Vagina (tissue), 2 donors: ENCODE results near the gene GPN2. TPM values are rescaled to one million over a fixed set of nuclear protein-coding genes. Genes with fewer than 3 reads are reported as not detected.

Experiments
- DNase-seq, 2 donors: peaks; one replicate each; pipeline ENCODE4 v3.0.0-alpha.2; 2017; ENCODE audit errors: extremely low spot score in 2 of 2
- H3K27ac ChIP-seq: fragments of 200-600 bp; sonication (generic); one replicate; pipeline ENCODE4 v1.5.1; 2019
- H3K27me3 ChIP-seq: fragments of 200-600 bp; sonication (generic); one replicate; pipeline ENCODE4 v1.5.1; 2019
- H3K36me3 ChIP-seq, 2 donors: fragments of 200-600 bp; sonication (generic); one replicate each; pipeline ENCODE4 v1.5.1; 2017 to 2019
- H3K4me1 ChIP-seq: fragments of 200-600 bp; sonication (generic); one replicate; pipeline ENCODE4 v1.5.1; 2019
- H3K4me3 ChIP-seq, 2 donors: fragments of 200-600 bp; sonication (generic); 1 replicate in 1 of 2; 2 replicates in 1 of 2; pipeline ENCODE4 v1.5.1; 2016 to 2019
- H3K9me3 ChIP-seq: fragments of 200-600 bp; sonication (generic); one replicate; pipeline ENCODE4 v1.5.1; 2019
- CTCF ChIP-seq, 3 experiments: fragments of 450-650 bp in 2 of 3; fragments of 200-600 bp in 1 of 3; sonication (generic) in 1 of 3; IDR thresholded peaks; one replicate each; pipeline ENCODE4 v1.5.1; 2017 to 2019; ENCODE audit warnings: antibody characterized with exemption in 3 of 3, mild to moderate bottlenecking in 2 of 3, moderate library complexity in 2 of 3
- POLR2A ChIP-seq, 2 donors: fragments of 450-650 bp; IDR thresholded peaks; one replicate each; pipeline ENCODE4 v1.6.1; 2017; ENCODE audit warnings: antibody characterized with exemption in 2 of 2, mild to moderate bottlenecking in 2 of 2, moderate library complexity in 2 of 2
- POLR2AphosphoS5 ChIP-seq, 2 donors: sonication (generic); formaldehyde crosslinking; IDR thresholded peaks; one replicate each; pipeline ENCODE4 v1.9.0; 2017; ENCODE audit warnings: antibody characterized with exemption in 2 of 2, mild to moderate bottlenecking in 2 of 2, low read depth in 1 of 2; ENCODE audit not compliant: insufficient read depth in 1 of 2
- intact Hi-C: fragments of 100-400 bp; cut with DNase I; formaldehyde crosslinking; loops from one replicate; pipeline ENCODE4 v1.15.1; 2023
- total RNA-seq: library from RNA; depleted of rRNA; stranded (reverse); fragments of >200 nt; gene quantifications from one replicate; pipeline ENCODE4 v1.2.3, GENCODE V29; 2016

GPN2 gene
- total RNA-seq, 1 donor from 2014 or later: 11.5 TPM

- no peaks in the 10 kb centered on the region for H3K27me3 ChIP-seq
- H3K36me3 ChIP-seq: peaks cover 0 to 8% of the 10 kb centered on the region in 2 donors
- peaks cover 61% of the 10 kb centered on the region for H3K4me1 ChIP-seq
- H3K4me3 ChIP-seq: no peak overlapping the region
- no peak for DNase-seq
- TF ChIP-seq POLR2AphosphoS5 (IDR thresholded peaks at IDR 0.05; ENCODE audit: insufficient read depth in 1 of 2, low read depth in 1 of 2) (no peak), CTCF (IDR thresholded peaks at IDR 0.05) (no peak), POLR2A (IDR thresholded peaks at IDR 0.05) (no peak)
- intact Hi-C loops: no loop called here
- no peaks in the 10 kb centered on the region for H3K9me3 ChIP-seq
- H3K27ac ChIP-seq: peak overlapping the region; percentile 98
Measured at GRCh38 chr1:26858160-26858559, 31.9 kb downstream of the GPN2 start.

- H3K27me3 ChIP-seq: no peaks in the 10 kb centered on the region
- DNase-seq: no peak
- no peaks in the 10 kb centered on the region for H3K9me3 ChIP-seq
- peak overlapping the region; percentile 98 for H3K27ac ChIP-seq
- TF ChIP-seq POLR2A (IDR thresholded peaks at IDR 0.05) (no peak), CTCF (IDR thresholded peaks at IDR 0.05) (no peak), POLR2AphosphoS5 (IDR thresholded peaks at IDR 0.05; ENCODE audit: insufficient read depth in 1 of 2, low read depth in 1 of 2) (no peak)
- peaks cover 60% of the 10 kb centered on the region for H3K4me1 ChIP-seq
- peaks cover 0 to 10% of the 10 kb centered on the region in 2 donors for H3K36me3 ChIP-seq
- intact Hi-C loops: no loop called here
- no peak overlapping the region for H3K4me3 ChIP-seq
Measured at GRCh38 chr1:26857473-26858060, 32.5 kb downstream of the GPN2 start.

GRCh38 chr1:26856604-26857469 is 33.2 kb downstream of the GPN2 start:
- intact Hi-C loops: no loop called here
- H3K27ac ChIP-seq: peak overlapping the region; percentile 98
- no peak for DNase-seq
- H3K4me1 ChIP-seq: peaks cover 54% of the 10 kb centered on the region
- TF ChIP-seq CTCF (IDR thresholded peaks at IDR 0.05): no peak
- no peak for TF ChIP-seq POLR2AphosphoS5 (IDR thresholded peaks at IDR 0.05; ENCODE audit: insufficient read depth in 1 of 2, low read depth in 1 of 2)
- TF ChIP-seq POLR2A (IDR thresholded peaks at IDR 0.05): no peak
- H3K4me3 ChIP-seq: no peak overlapping the region
- peaks cover 0 to 17% of the 10 kb centered on the region in 2 donors for H3K36me3 ChIP-seq
- H3K9me3 ChIP-seq: no peaks in the 10 kb centered on the region
- no peaks in the 10 kb centered on the region for H3K27me3 ChIP-seq

- H3K4me1 ChIP-seq: peaks cover 54% of the 10 kb centered on the region
- H3K4me3 ChIP-seq: no peak overlapping the region
- H3K9me3 ChIP-seq: no peaks in the 10 kb centered on the region
- DNase-seq: no peak
- no peaks in the 10 kb centered on the region for H3K27me3 ChIP-seq
- intact Hi-C loops: no loop called here
- peak overlapping the region; percentile 98 for H3K27ac ChIP-seq
- peaks cover 0 to 24% of the 10 kb centered on the region in 2 donors for H3K36me3 ChIP-seq
- TF ChIP-seq POLR2AphosphoS5 (IDR thresholded peaks at IDR 0.05; ENCODE audit: insufficient read depth in 1 of 2, low read depth in 1 of 2): no peak
- TF ChIP-seq POLR2A (IDR thresholded peaks at IDR 0.05): no peak
- TF ChIP-seq CTCF (IDR thresholded peaks at IDR 0.05): no peak
Measured at GRCh38 chr1:26856181-26856580, 33.9 kb downstream of the GPN2 start.

- Histone ChIP-seq H3K27ac (peak overlapping the region; percentile 98), H3K4me1 (peaks cover 54% of the 10 kb centered on the region), H3K9me3 (no peaks in the 10 kb centered on the region), H3K36me3 (peaks cover 0 to 29% of the 10 kb centered on the region in 2 donors), H3K27me3 (no peaks in the 10 kb centered on the region), H3K4me3 (no peak overlapping the region)
- DNase-seq: no peak
- TF ChIP-seq CTCF (IDR thresholded peaks at IDR 0.05): no peak
- TF ChIP-seq POLR2AphosphoS5 (IDR thresholded peaks at IDR 0.05; ENCODE audit: insufficient read depth in 1 of 2, low read depth in 1 of 2): no peak
- intact Hi-C loops: no loop called here
Measured at GRCh38 chr1:26855636-26856035, 34.4 kb downstream of the GPN2 start.
